Neural crest cell (in vitro differentiated cells): ENCODE measurements around the gene MRPL43. TPM values are rescaled to one million over a fixed set of nuclear protein-coding genes. Genes with fewer than 3 reads are reported as not detected.
A peak's percentile ranks its signal among the peaks of the same experiment; 100 is the strongest.

Experiments
- DNase-seq: peaks from one replicate; pipeline ENCODE4 v3.0.0; 2021; ENCODE audit warnings: low read depth, mixed read lengths, low spot score
- H3K27ac Mint-ChIP-seq: one replicate; pipeline ENCODE4 v1.8.0; 2021; ENCODE audit warnings: mild to moderate bottlenecking, mixed read lengths; ENCODE audit not compliant: unreplicated experiment
- H3K27me3 Mint-ChIP-seq: 2 replicates; pipeline ENCODE4 v1.8.0; 2021; ENCODE audit warnings: low read depth, mild to moderate bottlenecking, mixed read lengths
- H3K36me3 Mint-ChIP-seq: 2 replicates; pipeline ENCODE4 v1.8.0; 2021; ENCODE audit warnings: low read depth, mild to moderate bottlenecking, mixed read lengths
- H3K4me1 Mint-ChIP-seq: 2 replicates; pipeline ENCODE4 v1.8.0; 2021; ENCODE audit warnings: mixed read lengths
- H3K4me3 Mint-ChIP-seq: one replicate; pipeline ENCODE4 v1.8.0; 2021; ENCODE audit warnings: mild to moderate bottlenecking, mixed read lengths
- H3K9me3 Mint-ChIP-seq: 2 replicates; pipeline ENCODE4 v1.8.0; 2021; ENCODE audit warnings: mixed read lengths
- total RNA-seq: library from RNA; stranded (reverse); gene quantifications from 2 replicates; pipeline ENCODE4 v1.2.1, GENCODE V29; 2021
- TF ChIP-seq, protein P1 (sequence below): fragments of 200-600 bp; sonication (generic); conservative IDR thresholded peaks from 2 replicates; pipeline ENCODE4 v1.5.0; 2021; ENCODE audit warnings: antibody characterized with exemption, mild to moderate bottlenecking

The MRPL43 gene
- total RNA-seq, 1 donor from 2014 or later = 64.0 TPM

DNA sequence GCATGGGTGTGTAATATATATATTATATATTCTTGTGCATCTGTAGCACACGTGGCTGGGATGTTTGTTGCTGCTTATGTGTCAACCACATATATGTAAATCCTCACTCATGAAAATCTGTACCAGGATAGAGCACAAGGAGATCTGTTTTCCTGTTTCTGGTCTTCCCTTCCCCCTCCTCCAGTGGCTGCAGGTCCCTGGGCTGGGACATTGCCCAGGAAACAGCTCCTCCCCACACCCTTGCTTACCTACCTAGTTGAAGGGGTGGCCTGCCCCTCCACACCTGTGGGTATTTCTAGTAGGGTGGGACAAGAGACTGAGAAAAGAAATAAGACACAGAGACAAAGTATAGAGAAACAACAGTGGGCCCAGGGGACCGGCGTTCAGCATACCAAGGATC, 46.0 kb upstream of the MRPL43 start:
- no peak for DNase-seq
- no peaks in the 10 kb centered on the region for H3K36me3 Mint-ChIP-seq
- no peaks in the 10 kb centered on the region for H3K9me3 Mint-ChIP-seq
- H3K27ac Mint-ChIP-seq = no peak overlapping the region
- no peak overlapping the region for H3K4me3 Mint-ChIP-seq
- TF ChIP-seq, protein P1, sequence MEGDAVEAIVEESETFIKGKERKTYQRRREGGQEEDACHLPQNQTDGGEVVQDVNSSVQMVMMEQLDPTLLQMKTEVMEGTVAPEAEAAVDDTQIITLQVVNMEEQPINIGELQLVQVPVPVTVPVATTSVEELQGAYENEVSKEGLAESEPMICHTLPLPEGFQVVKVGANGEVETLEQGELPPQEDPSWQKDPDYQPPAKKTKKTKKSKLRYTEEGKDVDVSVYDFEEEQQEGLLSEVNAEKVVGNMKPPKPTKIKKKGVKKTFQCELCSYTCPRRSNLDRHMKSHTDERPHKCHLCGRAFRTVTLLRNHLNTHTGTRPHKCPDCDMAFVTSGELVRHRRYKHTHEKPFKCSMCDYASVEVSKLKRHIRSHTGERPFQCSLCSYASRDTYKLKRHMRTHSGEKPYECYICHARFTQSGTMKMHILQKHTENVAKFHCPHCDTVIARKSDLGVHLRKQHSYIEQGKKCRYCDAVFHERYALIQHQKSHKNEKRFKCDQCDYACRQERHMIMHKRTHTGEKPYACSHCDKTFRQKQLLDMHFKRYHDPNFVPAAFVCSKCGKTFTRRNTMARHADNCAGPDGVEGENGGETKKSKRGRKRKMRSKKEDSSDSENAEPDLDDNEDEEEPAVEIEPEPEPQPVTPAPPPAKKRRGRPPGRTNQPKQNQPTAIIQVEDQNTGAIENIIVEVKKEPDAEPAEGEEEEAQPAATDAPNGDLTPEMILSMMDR = no peak
- H3K27me3 Mint-ChIP-seq = peaks cover 88% of the 10 kb centered on the region
- peaks cover 30% of the 10 kb centered on the region for H3K4me1 Mint-ChIP-seq

DNA sequence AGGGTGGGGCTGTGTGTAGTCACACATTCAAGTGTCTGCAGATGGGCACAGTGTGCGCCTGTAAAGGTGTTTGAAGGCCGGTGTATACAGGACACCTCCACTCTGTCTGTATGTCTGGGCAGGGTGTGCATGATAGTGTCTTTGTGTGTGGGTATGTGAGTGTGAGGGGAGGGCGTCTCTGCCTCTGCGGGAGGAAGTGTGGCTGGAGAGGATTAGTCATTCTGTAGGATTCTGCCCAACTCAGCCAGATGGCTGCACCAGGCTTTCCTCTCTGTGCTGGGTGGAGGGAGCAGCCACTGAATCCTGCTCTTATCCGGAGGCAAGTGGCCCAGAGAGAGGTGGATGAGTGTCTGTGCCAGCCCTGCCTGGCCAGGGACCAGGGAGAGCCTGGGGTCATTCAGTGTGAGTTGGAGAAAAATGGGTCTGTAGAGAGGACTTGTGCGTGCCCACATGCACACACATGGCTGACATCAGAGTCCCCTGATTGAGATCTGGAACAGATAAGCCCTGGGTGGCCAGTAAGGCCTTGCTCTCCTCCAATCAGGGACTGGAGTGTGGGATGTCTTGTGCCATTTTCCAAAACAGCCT, 45.4 kb upstream of the MRPL43 start:
- DNase-seq = no peak
- no peaks in the 10 kb centered on the region for H3K9me3 Mint-ChIP-seq
- TF ChIP-seq, protein P1 = no peak
- H3K27ac Mint-ChIP-seq = no peak overlapping the region
- H3K36me3 Mint-ChIP-seq = no peaks in the 10 kb centered on the region
- H3K4me1 Mint-ChIP-seq = peaks cover 25% of the 10 kb centered on the region
- peaks cover 91% of the 10 kb centered on the region for H3K27me3 Mint-ChIP-seq
- peak overlapping the region; percentile 71 for H3K4me3 Mint-ChIP-seq

DNA sequence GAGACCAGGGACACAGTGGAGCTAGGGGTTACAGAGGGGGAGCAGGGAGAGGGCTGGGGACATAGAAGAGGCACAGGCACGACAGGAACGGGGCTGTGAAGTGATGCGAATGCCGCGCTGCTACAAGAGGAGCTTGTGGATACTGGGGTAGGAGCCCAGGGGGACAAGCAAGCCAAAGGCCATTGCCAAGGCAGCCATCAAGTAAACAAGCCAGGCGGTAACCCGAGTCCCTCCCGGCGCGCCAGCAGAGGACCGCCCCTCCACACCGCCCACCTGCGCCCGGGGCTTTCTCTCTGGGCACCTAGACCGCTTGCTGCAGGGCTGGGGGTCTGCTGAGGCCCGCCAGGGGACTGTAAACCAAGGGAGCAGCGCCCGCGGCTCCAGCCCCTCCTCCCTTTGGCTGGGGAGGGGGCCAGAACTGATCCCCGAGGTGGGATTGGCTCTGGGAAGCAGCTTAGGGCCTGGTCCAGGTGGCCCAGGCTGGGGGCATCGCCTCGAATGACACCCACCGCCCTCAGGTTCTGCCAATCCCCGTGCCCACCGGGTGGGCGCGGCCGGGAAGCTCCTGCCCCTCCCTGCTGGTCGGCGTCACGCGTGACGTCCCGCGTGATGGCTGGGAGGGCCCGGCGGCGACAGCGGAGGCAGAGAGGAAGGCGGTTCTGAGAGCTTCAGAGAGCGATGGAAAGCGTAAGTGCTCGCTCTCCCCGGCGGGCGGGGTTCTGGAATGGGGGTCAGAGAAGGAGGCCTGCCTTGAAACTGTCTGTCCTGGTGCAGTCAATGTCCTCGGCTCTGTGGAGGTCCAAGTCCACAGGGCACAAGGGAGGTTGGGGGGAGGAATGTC, 44.7 kb upstream of the MRPL43 start:
- no peak overlapping the region for H3K27ac Mint-ChIP-seq

DNA sequence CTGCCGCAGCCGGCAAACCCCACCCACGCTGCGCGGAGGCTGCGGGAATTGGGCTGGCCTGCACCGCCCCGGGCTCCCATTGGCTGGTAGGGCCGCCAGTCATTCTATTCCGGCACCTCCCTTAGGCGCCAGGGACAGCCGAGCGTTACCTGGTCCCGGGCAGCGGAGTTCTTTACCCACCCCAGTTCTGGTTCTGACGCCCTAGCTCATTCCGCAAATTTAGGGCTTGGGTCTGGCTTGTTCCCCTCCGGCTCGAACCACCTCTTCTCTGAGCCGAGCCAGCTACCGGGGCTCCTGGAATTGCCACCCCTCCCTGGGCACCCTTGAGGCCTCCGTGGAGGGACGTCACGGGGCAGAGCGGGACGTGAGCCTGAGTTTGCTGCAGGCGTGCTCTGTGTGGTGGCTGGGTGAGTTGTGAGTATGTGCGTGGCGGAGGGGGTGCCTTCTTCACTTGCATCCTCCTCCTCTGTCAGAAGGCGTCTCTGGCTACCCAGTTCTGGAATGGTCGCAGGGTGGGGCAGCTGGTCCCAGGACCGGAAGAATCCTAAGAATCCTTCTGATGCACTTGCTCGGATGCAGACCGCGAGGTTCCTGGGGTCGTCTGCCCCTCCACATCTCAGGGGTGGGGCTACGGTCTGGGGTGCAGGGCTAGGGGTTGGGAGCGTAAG, 44.0 kb upstream of the MRPL43 start, which contains the start of the genes PDZD7 and SFXN3:
TSS of gene PDZD7 (minus strand) at position 2 of the 668 bp plus-strand sequence. CDS start 910 bp downstream, outside the sequence.
TSS of gene SFXN3 (plus strand) at position 107 of the 668 bp plus-strand sequence. CDS start 3,461 bp downstream, outside the sequence.
- H3K27ac Mint-ChIP-seq = no peak within 1 kb of the TSS
- peaks cover 21% of the 10 kb centered on the region for H3K4me1 Mint-ChIP-seq
- no peaks in the 10 kb centered on the region for H3K9me3 Mint-ChIP-seq
- no peaks in the 10 kb centered on the region for H3K36me3 Mint-ChIP-seq
- peak within 1 kb of the TSS; percentile 78 for H3K4me3 Mint-ChIP-seq
- TF ChIP-seq, protein P1 = no peak
- peak; percentile 84 for DNase-seq
- peaks cover 83% of the 10 kb centered on the region for H3K27me3 Mint-ChIP-seq

More for the DNA sequence above, 44.7 kb upstream of the MRPL43 start:
- Mint-ChIP-seq H3K9me3 (no peaks in the 10 kb centered on the region), H3K4me3 (peak overlapping the region; percentile 78), H3K36me3 (no peaks in the 10 kb centered on the region), H3K4me1 (peaks cover 21% of the 10 kb centered on the region), H3K27me3 (peaks cover 88% of the 10 kb centered on the region)
- TF ChIP-seq, protein P1 = no peak
- DNase-seq = no peak

DNA sequence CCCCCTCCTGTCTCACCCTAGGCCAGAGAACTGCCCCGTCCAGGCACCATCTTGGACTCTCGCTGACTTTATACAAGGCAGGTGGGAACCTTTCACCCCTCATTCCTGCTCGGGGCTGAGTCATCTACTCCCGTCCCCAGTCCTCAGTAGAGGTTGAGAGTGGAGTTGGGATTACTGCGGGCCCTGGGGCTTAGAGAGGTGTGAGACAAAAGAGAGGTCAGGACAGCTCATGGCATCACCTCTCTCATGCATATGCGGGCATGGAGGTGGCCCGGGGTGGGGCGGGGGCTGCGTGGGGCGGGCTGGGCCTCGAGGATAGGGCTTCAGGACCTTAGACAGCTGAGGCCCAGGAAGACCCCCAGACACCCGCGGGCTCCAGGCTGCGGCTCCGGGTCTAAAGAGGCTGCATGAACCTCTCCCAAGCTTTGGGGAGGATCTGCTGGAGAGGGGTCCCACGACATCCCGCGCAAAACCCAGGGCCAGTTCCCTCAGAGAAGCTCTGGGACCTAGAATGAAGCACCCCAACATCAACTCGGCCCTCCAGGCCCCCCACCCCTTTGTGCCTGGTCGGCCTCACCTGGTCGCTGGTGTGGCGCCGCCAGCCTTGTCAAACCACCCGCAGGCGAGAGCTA, 43.3 kb upstream of the MRPL43 start:
- no peak for DNase-seq
- TF ChIP-seq, protein P1 = no peak

More for the DNA sequence above, 43.3 kb upstream of the MRPL43 start:
- no peaks in the 10 kb centered on the region for H3K36me3 Mint-ChIP-seq
- H3K4me3 Mint-ChIP-seq = peak overlapping the region; percentile 78
- H3K9me3 Mint-ChIP-seq = no peaks in the 10 kb centered on the region
- no peak overlapping the region for H3K27ac Mint-ChIP-seq
- peaks cover 77% of the 10 kb centered on the region for H3K27me3 Mint-ChIP-seq
- peaks cover 21% of the 10 kb centered on the region for H3K4me1 Mint-ChIP-seq
